RWPE2 (cell line): Measurements from ENCODE around the gene DNAJB1.

Experiments used
- ATAC-seq: fragments of 200-7000 bp; cut with Tn5 transposase; 3 replicates; pipeline ENCODE4 v1.9.1; 2021; ENCODE audit warnings: low read depth
- DNase-seq: peaks from one replicate; pipeline ENCODE4 v3.0.0-alpha.2; 2020; ENCODE audit warnings: low spot score
- H3K27ac ChIP-seq: fragments of 450-650 bp; 2 replicates; pipeline ENCODE4 v1.5.1; 2017; ENCODE audit warnings: mild to moderate bottlenecking; ENCODE audit not compliant: poor library complexity, severe bottlenecking
- H3K27me3 ChIP-seq: fragments of 250-450 bp; sonication (Bioruptor Pico); 2 replicates; pipeline ENCODE4 v1.5.1; 2021; ENCODE audit warnings: mild to moderate bottlenecking, moderate library complexity; ENCODE audit not compliant: insufficient read depth, poor library complexity, severe bottlenecking
- H3K36me3 ChIP-seq: fragments of 250-450 bp; sonication (Bioruptor Pico); 2 replicates; pipeline ENCODE4 v1.5.1; 2020; ENCODE audit warnings: low read depth, mild to moderate bottlenecking, moderate library complexity
- H3K4me1 ChIP-seq: fragments of 250-450 bp; sonication (Bioruptor Pico); 2 replicates; pipeline ENCODE4 v1.5.1; 2021; ENCODE audit warnings: mild to moderate bottlenecking, moderate library complexity; ENCODE audit not compliant: insufficient read depth, poor library complexity, severe bottlenecking
- H3K4me3 ChIP-seq: fragments of 250-450 bp; sonication (Bioruptor Pico); 2 replicates; pipeline ENCODE4 v1.5.1; 2021; ENCODE audit warnings: mild to moderate bottlenecking, moderate library complexity; ENCODE audit not compliant: severe bottlenecking
- H3K9me3 ChIP-seq: fragments of 250-450 bp; sonication (Bioruptor Pico); 2 replicates; pipeline ENCODE4 v1.5.1; 2021; ENCODE audit warnings: mild to moderate bottlenecking, moderate library complexity; ENCODE audit not compliant: severe bottlenecking
- CTCF ChIP-seq: fragments of 450-650 bp; IDR thresholded peaks from one replicate; pipeline ENCODE4 v1.5.1; 2017; ENCODE audit warnings: mild to moderate bottlenecking, moderate library complexity; ENCODE audit not compliant: poor library complexity, severe bottlenecking

DNAJB1 gene

GRCh38 chr19:14540741-14541525 is 22.7 kb upstream of the DNAJB1 start:
- H3K27me3 ChIP-seq: no peaks in the 10 kb centered on the region
- H3K4me3 ChIP-seq: no peak overlapping the region
- DNase-seq: no peak
- TF ChIP-seq CTCF: no peak
- no peaks in the 10 kb centered on the region for H3K9me3 ChIP-seq
- H3K36me3 ChIP-seq: peaks cover 16% of the 10 kb centered on the region
- peaks cover 30% of the 10 kb centered on the region for H3K4me1 ChIP-seq
- ATAC-seq: no peak
- H3K27ac ChIP-seq: no peak overlapping the region

GRCh38 chr19:14536926-14537692 is 18.9 kb upstream of the DNAJB1 start:
- peak overlapping the region; percentile 9 for H3K27ac ChIP-seq
- DNase-seq (peak; percentile 94), ATAC-seq (peak; percentile 91)
- H3K36me3 ChIP-seq: peaks cover 18% of the 10 kb centered on the region
- peak overlapping the region; percentile 11 for H3K4me3 ChIP-seq
- peaks cover 6% of the 10 kb centered on the region for H3K4me1 ChIP-seq
- TF ChIP-seq CTCF: no peak
- H3K27me3 ChIP-seq: no peaks in the 10 kb centered on the region
- H3K9me3 ChIP-seq: no peaks in the 10 kb centered on the region

GRCh38 chr19:14533450-14533849 is 15.3 kb upstream of the DNAJB1 start:
- Histone ChIP-seq H3K27me3 (no peaks in the 10 kb centered on the region), H3K4me1 (peaks cover 14% of the 10 kb centered on the region), H3K27ac (no peak overlapping the region), H3K9me3 (no peaks in the 10 kb centered on the region), H3K36me3 (peaks cover 24% of the 10 kb centered on the region), H3K4me3 (no peak overlapping the region)
- no peak for TF ChIP-seq CTCF
- ATAC-seq (no peak), DNase-seq (no peak)

- no peak for TF ChIP-seq CTCF
- Histone ChIP-seq H3K36me3 (peaks cover 17% of the 10 kb centered on the region), H3K4me3 (peak overlapping the region; percentile 60), H3K4me1 (peaks cover 28% of the 10 kb centered on the region), H3K27me3 (no peaks in the 10 kb centered on the region), H3K27ac (peak overlapping the region; percentile 98), H3K9me3 (no peaks in the 10 kb centered on the region)
- ATAC-seq (no peak), DNase-seq (no peak)
These were observed 12.3 kb upstream of the DNAJB1 start for GRCh38 chr19:14530506-14530905.

- ATAC-seq: no peak
- Histone ChIP-seq H3K4me1 (peaks cover 33% of the 10 kb centered on the region), H3K9me3 (no peaks in the 10 kb centered on the region), H3K27me3 (no peaks in the 10 kb centered on the region), H3K36me3 (peaks cover 15% of the 10 kb centered on the region), H3K4me3 (peak overlapping the region; percentile 60), H3K27ac (peak overlapping the region; percentile 98)
- no peak for DNase-seq
- TF ChIP-seq CTCF: no peak
These were observed 11.8 kb upstream of the DNAJB1 start for GRCh38 chr19:14530005-14530348.
